ENCODE results near the gene URI1. TPM values are rescaled to one million over a fixed set of nuclear protein-coding genes. Genes with fewer than 3 reads are reported as not detected.
"Not testable (repeated sequence)": the region's sequence is repeated elsewhere in the genome, so short reads cannot be mapped to it uniquely, and the experiment has no call there.

Gene URI1
- total RNA-seq, 6 donors from 2014 or later: 23.3 to 56.7 (median 40.3) TPM

DNA sequence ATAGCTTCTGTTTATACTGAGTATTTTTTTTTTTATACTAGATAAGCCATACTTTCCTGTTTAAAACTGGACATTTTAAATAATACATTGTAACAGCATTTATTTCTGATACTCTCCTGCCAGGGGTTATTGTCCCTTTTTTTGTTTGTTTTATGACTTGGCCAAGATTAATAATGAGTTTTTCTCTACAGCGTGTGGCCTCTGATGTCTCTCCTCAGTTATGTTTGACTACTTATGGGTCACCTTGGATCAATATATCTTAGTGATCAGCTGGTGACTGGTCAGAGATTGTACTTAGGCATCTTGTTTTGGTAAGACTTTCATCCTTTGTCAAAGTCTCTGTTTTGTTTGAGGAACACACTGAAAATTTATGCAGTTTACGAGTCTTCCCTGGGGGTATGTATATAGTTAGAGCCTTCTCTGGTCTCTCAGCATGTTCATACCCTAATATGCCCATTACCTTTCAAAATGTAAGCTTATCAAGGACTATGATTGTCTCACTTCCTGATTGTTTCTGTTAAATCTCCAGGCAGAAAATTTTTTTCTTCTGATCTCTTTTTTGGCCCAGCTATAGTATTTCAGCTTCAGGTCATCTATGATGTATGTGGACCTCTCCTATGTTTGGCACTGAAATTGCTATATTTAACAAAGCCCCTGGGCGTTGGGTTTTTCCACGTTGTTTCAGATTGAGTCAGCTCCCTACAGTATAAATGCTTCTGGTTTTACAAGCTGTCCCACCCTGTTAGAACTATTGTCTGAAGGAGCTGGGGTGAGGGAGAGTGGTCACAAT lies 87.9 kb downstream of the URI1 start:
- 90 to 91% methylated on average over 4 of the region's 4 CpGs for WGBS, 2 donors
- no peak for TF ChIP-seq EP300 (IDR thresholded peaks at IDR 0.05)
- Histone ChIP-seq H3K27me3 (no peaks in the 10 kb centered on the region), H3K27ac (no peak overlapping the region), H3K4me1 (no peaks in the 10 kb centered on the region), H3K4me3 (no peak overlapping the region), H3K36me3 (peaks cover 0 to 6% (median 0%) of the 10 kb centered on the region in 4 donors), H3K9me3 (no peaks in the 10 kb centered on the region)
- DNase-seq (no peak), ATAC-seq (ENCODE audit: low FRiP score in 2 of 2) (no peak)

DNA sequence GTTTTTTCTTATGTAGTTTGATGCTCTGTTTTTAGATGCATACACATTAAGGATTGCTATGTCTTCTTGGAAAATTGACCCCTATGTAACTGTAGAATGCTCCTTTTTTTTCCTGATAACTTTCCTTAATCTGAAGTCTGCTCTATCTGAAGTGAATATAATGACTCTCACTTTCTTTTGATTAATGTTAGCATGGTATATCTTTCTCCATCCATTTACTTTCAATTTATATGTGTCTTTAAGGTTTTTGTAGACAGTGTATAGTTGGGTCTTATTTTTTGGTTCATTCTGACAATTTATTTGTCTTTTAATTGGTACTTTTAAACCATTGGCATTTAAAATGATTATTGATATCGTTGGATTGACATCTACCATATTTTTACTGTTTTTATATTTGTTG lies 92.3 kb downstream of the URI1 start:
- ATAC-seq (ENCODE audit: low FRiP score in 2 of 2) (no peak), DNase-seq (no peak)
- Histone ChIP-seq H3K4me3 (no peak overlapping the region), H3K36me3 (peaks cover 0 to 18% (median 3%) of the 10 kb centered on the region in 4 donors), H3K27me3 (no peaks in the 10 kb centered on the region), H3K27ac (no peak overlapping the region), H3K9me3 (no peaks in the 10 kb centered on the region), H3K4me1 (no peaks in the 10 kb centered on the region)
- no peak for TF ChIP-seq EP300 (IDR thresholded peaks at IDR 0.05)
- TF ChIP-seq POLR2A (IDR thresholded peaks at IDR 0.05): no peak
- 96% methylated on average over 1 of the region's 1 CpG for WGBS, 2 donors

DNA sequence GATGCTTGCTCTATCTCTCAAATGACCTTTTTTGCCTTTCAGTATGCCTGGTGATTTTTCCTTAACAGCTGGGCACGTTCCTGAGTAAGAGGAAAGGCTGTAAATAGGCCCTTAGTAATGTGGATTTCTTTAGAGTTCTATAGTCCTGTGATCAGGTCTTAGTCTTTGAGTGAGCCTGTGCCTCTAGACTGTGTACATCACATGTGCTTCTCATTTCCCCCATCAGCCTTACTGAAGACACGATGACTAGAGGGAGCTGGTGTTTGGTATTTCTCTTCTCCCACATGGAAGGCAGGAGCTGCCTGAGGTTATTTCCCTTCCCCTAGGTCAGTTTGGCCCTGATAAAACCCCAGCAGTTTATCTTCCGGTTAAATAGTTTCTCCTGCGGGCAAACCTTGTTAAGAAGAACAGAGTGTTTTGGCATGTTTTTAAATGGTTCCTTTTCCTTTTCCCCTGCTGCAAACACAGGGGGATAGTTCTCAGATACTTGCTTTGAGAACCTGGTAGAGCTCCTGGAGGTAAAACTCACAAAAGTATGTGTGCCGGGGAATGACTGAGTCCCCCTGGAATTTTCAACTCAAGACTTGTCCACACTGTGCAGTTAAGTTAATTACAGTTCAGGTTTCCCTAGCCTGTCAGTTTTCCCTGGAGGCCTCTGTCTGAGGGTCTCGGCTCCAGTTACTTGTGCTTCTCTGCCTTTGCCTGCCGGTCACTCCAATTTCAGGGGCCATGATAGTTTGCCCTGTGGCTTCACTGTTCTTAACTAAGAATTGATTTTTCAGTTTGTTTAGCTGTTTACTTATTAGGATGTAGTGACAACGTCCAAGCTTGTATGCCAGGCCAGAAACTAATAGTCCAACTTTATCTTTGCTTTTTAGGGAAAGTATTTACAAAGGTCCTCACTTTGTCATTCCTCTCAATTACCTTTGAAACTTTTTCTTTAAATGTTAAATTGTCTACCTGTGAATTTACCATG lies 94.4 kb downstream of the URI1 start:
- TF ChIP-seq, protein P1, sequence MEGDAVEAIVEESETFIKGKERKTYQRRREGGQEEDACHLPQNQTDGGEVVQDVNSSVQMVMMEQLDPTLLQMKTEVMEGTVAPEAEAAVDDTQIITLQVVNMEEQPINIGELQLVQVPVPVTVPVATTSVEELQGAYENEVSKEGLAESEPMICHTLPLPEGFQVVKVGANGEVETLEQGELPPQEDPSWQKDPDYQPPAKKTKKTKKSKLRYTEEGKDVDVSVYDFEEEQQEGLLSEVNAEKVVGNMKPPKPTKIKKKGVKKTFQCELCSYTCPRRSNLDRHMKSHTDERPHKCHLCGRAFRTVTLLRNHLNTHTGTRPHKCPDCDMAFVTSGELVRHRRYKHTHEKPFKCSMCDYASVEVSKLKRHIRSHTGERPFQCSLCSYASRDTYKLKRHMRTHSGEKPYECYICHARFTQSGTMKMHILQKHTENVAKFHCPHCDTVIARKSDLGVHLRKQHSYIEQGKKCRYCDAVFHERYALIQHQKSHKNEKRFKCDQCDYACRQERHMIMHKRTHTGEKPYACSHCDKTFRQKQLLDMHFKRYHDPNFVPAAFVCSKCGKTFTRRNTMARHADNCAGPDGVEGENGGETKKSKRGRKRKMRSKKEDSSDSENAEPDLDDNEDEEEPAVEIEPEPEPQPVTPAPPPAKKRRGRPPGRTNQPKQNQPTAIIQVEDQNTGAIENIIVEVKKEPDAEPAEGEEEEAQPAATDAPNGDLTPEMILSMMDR (IDR thresholded peaks at IDR 0.05): no peak
- TF ChIP-seq POLR2AphosphoS5 (IDR thresholded peaks at IDR 0.05) (no peak), POLR2A (IDR thresholded peaks at IDR 0.05) (no peak)
- H3K4me1 ChIP-seq: no peaks in the 10 kb centered on the region
- peaks cover 0 to 15% (median 3%) of the 10 kb centered on the region in 4 donors for H3K36me3 ChIP-seq
- ATAC-seq (ENCODE audit: low FRiP score in 2 of 2) (peak in 1 of 2 donors; percentile 22), DNase-seq (no peak)
- no peaks in the 10 kb centered on the region for H3K9me3 ChIP-seq
- no peak overlapping the region for H3K4me3 ChIP-seq
- no peaks in the 10 kb centered on the region for H3K27me3 ChIP-seq
- WGBS, 2 donors: 85 to 92% methylated on average over 8 of the region's 8 CpGs
- H3K27ac ChIP-seq: no peak overlapping the region

DNA sequence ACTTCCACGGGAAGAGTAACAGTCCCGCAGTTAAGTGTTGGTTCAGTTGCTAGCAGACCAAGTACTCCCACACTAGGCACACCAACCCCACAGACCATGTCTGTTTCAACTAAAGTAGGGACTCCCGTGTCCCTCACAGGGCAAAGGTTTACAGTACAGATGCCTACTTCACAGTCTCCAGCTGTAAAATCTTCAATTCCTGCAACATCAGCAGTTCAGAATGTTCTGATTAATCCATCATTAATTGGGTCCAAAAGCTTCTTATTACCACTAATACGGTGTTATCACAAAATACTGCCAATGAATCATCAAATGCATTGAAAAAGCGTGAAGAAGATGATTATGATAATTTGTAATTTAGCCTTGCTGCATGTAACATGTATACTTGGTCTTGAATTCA lies 95.8 kb downstream of the URI1 start:
- Histone ChIP-seq H3K9me3 (no peaks in the 10 kb centered on the region), H3K27me3 (no peaks in the 10 kb centered on the region), H3K27ac (no peak overlapping the region), H3K4me3 (no peak overlapping the region), H3K4me1 (no peaks in the 10 kb centered on the region), H3K36me3 (peaks cover 0 to 15% (median 3%) of the 10 kb centered on the region in 4 donors)
- TF ChIP-seq, protein P1 (IDR thresholded peaks at IDR 0.05): no peak
- TF ChIP-seq EP300 (IDR thresholded peaks at IDR 0.05) (no peak), POLR2AphosphoS5 (IDR thresholded peaks at IDR 0.05) (no peak), POLR2A (IDR thresholded peaks at IDR 0.05) (no peak)
- no peak for DNase-seq
- no peak for ATAC-seq (ENCODE audit: low FRiP score in 2 of 2)
- 97% methylated on average over 5 of the region's 5 CpGs for WGBS, 2 donors

DNA sequence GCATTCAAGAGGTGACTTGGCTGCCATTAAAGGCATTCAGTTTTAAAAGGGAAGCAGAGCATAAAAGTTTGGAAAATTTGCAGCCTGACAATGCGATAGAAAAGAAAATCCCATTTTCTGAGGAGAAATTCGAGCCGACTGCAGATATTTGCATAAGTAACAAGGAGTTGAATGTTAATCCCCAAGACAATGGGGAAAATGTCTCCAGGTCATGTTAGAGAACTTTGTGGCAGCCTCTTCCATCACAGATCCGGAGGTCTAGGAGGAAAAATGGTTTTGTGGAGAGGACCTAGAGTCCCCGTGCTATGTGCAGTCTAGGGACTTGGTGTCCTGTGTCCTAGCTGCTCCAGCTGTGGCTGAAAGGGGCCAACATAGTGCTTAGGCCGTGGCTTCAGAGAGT lies 99.9 kb downstream of the URI1 start:
- H3K36me3 ChIP-seq; H3K27ac ChIP-seq; H3K27me3 ChIP-seq; H3K4me3 ChIP-seq; ATAC-seq (ENCODE audit: low FRiP score in 2 of 2); H3K9me3 ChIP-seq; DNase-seq; H3K4me1 ChIP-seq: not testable (repeated sequence)
- WGBS, 2 donors: 94 to 99% methylated on average over 6 of the region's 6 CpGs

DNA sequence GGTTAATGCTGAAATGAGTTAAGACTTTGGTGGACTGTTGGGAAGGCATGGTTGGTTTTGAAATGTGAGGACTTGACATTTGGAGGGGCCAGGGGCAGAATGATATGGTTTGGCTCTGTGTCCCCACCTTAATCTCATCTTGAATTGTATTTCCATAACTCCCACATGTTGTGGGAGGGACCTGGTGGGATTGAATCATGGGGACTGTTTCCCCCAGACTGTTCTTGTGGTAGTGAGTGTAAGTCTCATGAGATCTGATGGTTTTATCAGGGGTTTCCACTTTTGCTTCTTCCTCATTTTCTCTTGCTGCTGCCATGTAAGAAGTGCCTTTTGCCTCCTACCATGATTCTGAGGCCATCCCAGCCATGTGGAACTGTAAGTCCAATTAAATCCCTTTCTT lies 101.0 kb downstream of the URI1 start:
- H3K27ac ChIP-seq; DNase-seq; H3K27me3 ChIP-seq; H3K36me3 ChIP-seq; H3K9me3 ChIP-seq; H3K4me3 ChIP-seq; H3K4me1 ChIP-seq; ATAC-seq (ENCODE audit: low FRiP score in 2 of 2): not testable (repeated sequence)
